ENCODE data around the gene ABHD6. TPM values are rescaled to one million over a fixed set of nuclear protein-coding genes. Genes with fewer than 3 reads are reported as not detected.

ABHD6 gene
- total RNA-seq, 1 experiment from 2014 or later = 5.7 TPM

GRCh38 chr3:58299075-58299474 is 61.5 kb downstream of the ABHD6 start:
- CTCF ChIA-PET = interaction anchor here (0.6 to 2.4 kb wide), 3 partner anchors 80 to 368 kb away, joined by 3 to 38 read pairs (median 4); no protein-coding TSS in a partner anchor
- intact Hi-C loops (cut with micrococcal nuclease; ENCODE audit: unreplicated experiment) = no loop called here
- Mint-ChIP-seq H3K27me3 (ENCODE audit: unreplicated experiment) (peaks cover 21% of the 10 kb centered on the region), H3K4me1 (ENCODE audit: low read depth, unreplicated experiment) (no peaks in the 10 kb centered on the region), H3K9me3 (ENCODE audit: low read depth, unreplicated experiment) (no peaks in the 10 kb centered on the region), H3K36me3 (ENCODE audit: insufficient read depth, unreplicated experiment) (no peaks in the 10 kb centered on the region), H3K4me3 (ENCODE audit: low read depth, unreplicated experiment) (no peak overlapping the region), H3K27ac (ENCODE audit: unreplicated experiment) (no peak overlapping the region)
- TF ChIP-seq CTCF (IDR thresholded peaks at IDR 0.05; ENCODE audit: unreplicated experiment) = no peak
- DNase-seq = no peak
- no TSS peak for BruUV-seq (replicated peaks)

GRCh38 chr3:58299839-58300516 is 62.4 kb downstream of the ABHD6 start:
- Mint-ChIP-seq H3K27ac (ENCODE audit: unreplicated experiment) (no peak overlapping the region), H3K4me1 (ENCODE audit: low read depth, unreplicated experiment) (no peaks in the 10 kb centered on the region), H3K27me3 (ENCODE audit: unreplicated experiment) (peaks cover 21% of the 10 kb centered on the region), H3K4me3 (ENCODE audit: low read depth, unreplicated experiment) (no peak overlapping the region), H3K9me3 (ENCODE audit: low read depth, unreplicated experiment) (no peaks in the 10 kb centered on the region), H3K36me3 (ENCODE audit: insufficient read depth, unreplicated experiment) (no peaks in the 10 kb centered on the region)
- peak; percentile 30 for TF ChIP-seq CTCF (IDR thresholded peaks at IDR 0.05; ENCODE audit: unreplicated experiment)
- intact Hi-C loops (cut with micrococcal nuclease; ENCODE audit: unreplicated experiment) = loop anchor here (1.0 kb wide), 1 partner anchor 113 kb away; no protein-coding TSS in a partner anchor
- DNase-seq = peak; percentile 14
- BruUV-seq (replicated peaks) = no TSS peak
- CTCF ChIA-PET = interaction anchor here (0.6 to 2.4 kb wide), 6 partner anchors 81 to 330 kb away, joined by 3 to 38 read pairs (median 6); no protein-coding TSS in a partner anchor

GRCh38 chr3:58305882-58306711 is 68.5 kb downstream of the ABHD6 start, which contains the start of the genes HTD2 and RPP14:
Gene HTD2, plus strand, starts transcription at chr3:58306520. Its CDS starts 11,094 bp downstream, at chr3:58317614.
Gene RPP14, plus strand, starts transcription at chr3:58306245. Its CDS starts 4,085 bp downstream, at chr3:58310330.
- intact Hi-C loops (cut with micrococcal nuclease; ENCODE audit: unreplicated experiment) = no loop called here
- CTCF ChIA-PET = interaction anchor here (0.7 to 1.8 kb wide), 14 partner anchors 11 to 335 kb away, joined by 3 to 21 read pairs (median 4); no protein-coding TSS in a partner anchor
- Mint-ChIP-seq H3K36me3 (ENCODE audit: insufficient read depth, unreplicated experiment) (peaks cover 34% of the 10 kb centered on the region), H3K27me3 (ENCODE audit: unreplicated experiment) (peaks cover 18% of the 10 kb centered on the region), H3K9me3 (ENCODE audit: low read depth, unreplicated experiment) (no peaks in the 10 kb centered on the region), H3K4me3 (ENCODE audit: low read depth, unreplicated experiment) (peak within 1 kb of the TSS; percentile 99), H3K27ac (ENCODE audit: unreplicated experiment) (peak within 1 kb of the TSS; percentile 94), H3K4me1 (ENCODE audit: low read depth, unreplicated experiment) (no peaks in the 10 kb centered on the region)
- TF ChIP-seq CTCF (IDR thresholded peaks at IDR 0.05; ENCODE audit: unreplicated experiment) = peak; percentile 77
- peak; percentile 97 for DNase-seq
- TSS peak; percentile 36 for BruUV-seq (replicated peaks)

GRCh38 chr3:58307639-58308215 is 70.1 kb downstream of the ABHD6 start:
- intact Hi-C loops (cut with micrococcal nuclease; ENCODE audit: unreplicated experiment) = no loop called here
- H3K27ac Mint-ChIP-seq (ENCODE audit: unreplicated experiment) = no peak overlapping the region
- CTCF ChIA-PET = interaction anchor here (1.8 kb wide), 1 partner anchor 120 kb away, joined by 21 read pairs; no protein-coding TSS in a partner anchor
- TF ChIP-seq CTCF (IDR thresholded peaks at IDR 0.05; ENCODE audit: unreplicated experiment) = no peak
- no peaks in the 10 kb centered on the region for H3K4me1 Mint-ChIP-seq (ENCODE audit: low read depth, unreplicated experiment)
- H3K4me3 Mint-ChIP-seq (ENCODE audit: low read depth, unreplicated experiment) = peak overlapping the region; percentile 99
- DNase-seq = peak; percentile 38
- peaks cover 43% of the 10 kb centered on the region for H3K36me3 Mint-ChIP-seq (ENCODE audit: insufficient read depth, unreplicated experiment)
- H3K9me3 Mint-ChIP-seq (ENCODE audit: low read depth, unreplicated experiment) = no peaks in the 10 kb centered on the region
- BruUV-seq (replicated peaks) = no TSS peak
- H3K27me3 Mint-ChIP-seq (ENCODE audit: unreplicated experiment) = peaks cover 2% of the 10 kb centered on the region

All from Calu3 (cell line).